ENCODE measurements around the gene LDB2. TPM values are rescaled to one million over a fixed set of nuclear protein-coding genes. Genes with fewer than 3 reads are reported as not detected.

The LDB2 gene
- polyA plus RNA-seq, 3 donors: 4.5 to 55.4 (median 37.7) TPM

GRCh38 chr4:16741287-16741686 lies 157.2 kb downstream of the LDB2 start:
- H3K27ac ChIP-seq (ENCODE audit: low read depth, low read length): no peak overlapping the region
- WGBS, 3 donors: 28 to 86% (median 78%) methylated on average over 3 of the region's 3 CpGs

- H3K27ac ChIP-seq (ENCODE audit: low read depth, low read length): no peak overlapping the region
- WGBS, 3 donors: 86 to 89% (median 87%) methylated on average over 8 of the region's 8 CpGs
Measured at GRCh38 chr4:16739997-16740624, 158.3 kb downstream of the LDB2 start.

GRCh38 chr4:16738558-16738957 lies 159.9 kb downstream of the LDB2 start:
- WGBS, 3 donors: 89 to 100% (median 97%) methylated on average over 1 of the region's 1 CpG
- H3K27ac ChIP-seq (ENCODE audit: low read depth, low read length): no peak overlapping the region

- 49 to 90% (median 90%) methylated on average over 4 of the region's 4 CpGs for WGBS, 3 donors
- no peak overlapping the region for H3K27ac ChIP-seq (ENCODE audit: low read depth, low read length)
Measured at GRCh38 chr4:16733509-16733908, 164.9 kb downstream of the LDB2 start.

GRCh38 chr4:16732741-16733140 lies 165.7 kb downstream of the LDB2 start:
- 77 to 86% (median 83%) methylated on average over 6 of the region's 6 CpGs for WGBS, 3 donors

GRCh38 chr4:16731776-16732380 lies 166.6 kb downstream of the LDB2 start:
- WGBS, 3 donors: 70 to 85% (median 79%) methylated on average over 3 of the region's 3 CpGs
- no peak overlapping the region for H3K27ac ChIP-seq (ENCODE audit: low read depth, low read length)

More at GRCh38 chr4:16732741-16733140, 165.7 kb downstream of the LDB2 start:
- no peak overlapping the region for H3K27ac ChIP-seq (ENCODE audit: low read depth, low read length)

- no peak overlapping the region for H3K27ac ChIP-seq (ENCODE audit: low read depth, low read length)
- WGBS, 3 donors: 68 to 78% (median 72%) methylated on average over 3 of the region's 3 CpGs
Measured at GRCh38 chr4:16730522-16731205, 167.8 kb downstream of the LDB2 start.

GRCh38 chr4:16729336-16729735 lies 169.1 kb downstream of the LDB2 start:
- no peak overlapping the region for H3K27ac ChIP-seq (ENCODE audit: low read depth, low read length)
- 59 to 78% (median 74%) methylated on average over 7 of the region's 7 CpGs for WGBS, 3 donors

- H3K27ac ChIP-seq (ENCODE audit: low read depth, low read length): no peak overlapping the region
- 76 to 85% (median 80%) methylated on average over 2 of the region's 2 CpGs for WGBS, 3 donors
Measured at GRCh38 chr4:16728849-16729248, 169.6 kb downstream of the LDB2 start.

- H3K27ac ChIP-seq (ENCODE audit: low read depth, low read length): no peak overlapping the region
Measured at GRCh38 chr4:16728111-16728510, 170.3 kb downstream of the LDB2 start.

- H3K27ac ChIP-seq (ENCODE audit: low read depth, low read length): no peak overlapping the region
- WGBS, 3 donors: 80 to 90% (median 89%) methylated on average over 6 of the region's 6 CpGs
Measured at GRCh38 chr4:16727218-16727617, 171.2 kb downstream of the LDB2 start.

GRCh38 chr4:16726368-16727050 lies 171.9 kb downstream of the LDB2 start:
- no peak overlapping the region for H3K27ac ChIP-seq (ENCODE audit: low read depth, low read length)
- 91 to 95% (median 94%) methylated on average over 8 of the region's 8 CpGs for WGBS, 3 donors

- 59 to 73% (median 71%) methylated on average over 6 of the region's 6 CpGs for WGBS, 3 donors
- no peak overlapping the region for H3K27ac ChIP-seq (ENCODE audit: low read depth, low read length)
Measured at GRCh38 chr4:16725252-16725651, 173.2 kb downstream of the LDB2 start.

- no peak overlapping the region for H3K27ac ChIP-seq (ENCODE audit: low read depth, low read length)
- WGBS, 3 donors: 73 to 94% (median 77%) methylated on average over 3 of the region's 3 CpGs
Measured at GRCh38 chr4:16722416-16722815, 176.0 kb downstream of the LDB2 start.

GRCh38 chr4:16721613-16722291 lies 176.7 kb downstream of the LDB2 start:
- H3K27ac ChIP-seq (ENCODE audit: low read depth, low read length): no peak overlapping the region
- 24 to 51% (median 45%) methylated on average over 4 of the region's 4 CpGs for WGBS, 3 donors

- no peak overlapping the region for H3K27ac ChIP-seq (ENCODE audit: low read depth, low read length)
- WGBS, 3 donors: 69 to 93% (median 87%) methylated on average over 2 of the region's 2 CpGs
Measured at GRCh38 chr4:16720761-16721160, 177.7 kb downstream of the LDB2 start.

- H3K27ac ChIP-seq (ENCODE audit: low read depth, low read length): no peak overlapping the region
- WGBS, 3 donors: 62 to 67% (median 64%) methylated on average over 6 of the region's 6 CpGs
Measured at GRCh38 chr4:16717266-16717970, 181.0 kb downstream of the LDB2 start.

- WGBS, 3 donors: 73 to 92% (median 78%) methylated on average over 2 of the region's 2 CpGs
- no peak overlapping the region for H3K27ac ChIP-seq (ENCODE audit: low read depth, low read length)
Measured at GRCh38 chr4:16715482-16715881, 183.0 kb downstream of the LDB2 start.

Data from adipose tissue (tissue), 3 donors.